HepG2 (cell line): Measurements from ENCODE around the gene MBTPS1. TPM values are rescaled to one million over a fixed set of nuclear protein-coding genes. Genes with fewer than 3 reads are reported as not detected.

ENCODE experiments used
- ATAC-seq: fragments of 200-7000 bp; cut with Tn5 transposase; 3 replicates; pipeline ENCODE4 v1.9.1; 2020; ENCODE audit warnings: mild to moderate bottlenecking, moderate library complexity
- BruUV-seq: library from RNA; stranded (reverse); fragments of 400-500 nt; replicated peaks from 2 replicates; lab custom pipeline; 2021; lab: Mats Ljungman, UMichigan
- CTCF ChIA-PET: fragments of 300-600 bp; formaldehyde crosslinking; extraction: SDS; loops from one replicate; lab custom pipeline; 2021; ENCODE audit warnings: low total read pairs, inconsistent platforms, low intra/inter-chr PET ratio; lab: Yijun Ruan, JAX
- POLR2A ChIA-PET: fragments of 350-600 bp; sonication (Branson Sonifier 250); formaldehyde crosslinking; loops from one replicate; lab custom pipeline; 2020; ENCODE audit warnings: antibody characterized with exemption, inconsistent platforms; lab: Yijun Ruan, JAX
- DNase-seq: peaks from one replicate; pipeline ENCODE4 v3.0.0-alpha.2; 2015; ENCODE audit warnings: low spot score
- FAIRE-seq: peaks from 3 replicates; lab custom pipeline; 2011; peaks lifted over from hg19 to GRCh38; lab: Jason Lieb, UNC
- H2AFZ ChIP-seq: one replicate; pipeline ENCODE4 v1.6.1; 2011; ENCODE audit warnings: low read length, inconsistent platforms
- H3K27ac ChIP-seq: fragments of 300-600 bp; 3 replicates; pipeline ENCODE4 v1.8.0; 2011; ENCODE audit warnings: mixed run types, mild to moderate bottlenecking, mixed read lengths, low read length, inconsistent platforms; ENCODE audit not compliant: insufficient read depth; ENCODE audit errors: extremely low read length
- H3K27me3 ChIP-seq, 2 experiments: fragments of 200-600 bp in 1 of 2; 2 replicates in 1 of 2; 3 replicates in 1 of 2; pipeline versions ENCODE4 v1.6.0 to v1.8.0; 2011; ENCODE audit warnings: low read length in 2 of 2, mild to moderate bottlenecking in 2 of 2, moderate library complexity in 2 of 2, inconsistent platforms in 1 of 2; ENCODE audit not compliant: insufficient read depth in 2 of 2, control insufficient read depth in 1 of 2
- H3K36me3 ChIP-seq, 2 experiments: fragments of 200-600 bp in 1 of 2; replicated peaks in 1 of 2; 2 replicates in 1 of 2; 3 replicates in 1 of 2; pipeline versions ENCODE4 v1.5.1 to v1.8.0; 2011; ENCODE audit warnings: low read length in 2 of 2, inconsistent platforms in 1 of 2; ENCODE audit not compliant: insufficient read depth in 2 of 2, control insufficient read depth in 1 of 2
- H3K4me1 ChIP-seq: 2 replicates; pipeline ENCODE4 v1.5.1; 2012; ENCODE audit warnings: low read length, inconsistent platforms; ENCODE audit not compliant: insufficient read depth
- H3K4me2 ChIP-seq: 2 replicates; pipeline ENCODE4 v1.6.0; 2011; ENCODE audit warnings: low read depth, low read length, inconsistent platforms
- H3K4me3 ChIP-seq, 3 experiments: fragments of 200-600 bp in 1 of 3; sonication (generic), shearing (Covaris generic) in 1 of 3; replicated peaks in 1 of 3; 2 replicates each; pipeline ENCODE4 v1.5.1; 2011 to 2016; ENCODE audit warnings: low read length in 3 of 3, inconsistent platforms in 2 of 3, low read depth in 2 of 3, mild to moderate bottlenecking in 2 of 3, control low read depth in 1 of 3, mixed read lengths in 1 of 3; ENCODE audit not compliant: insufficient read depth in 1 of 3
- H3K79me2 ChIP-seq: one replicate; pipeline ENCODE4 v1.6.1; 2011; ENCODE audit warnings: low read length, inconsistent platforms; ENCODE audit not compliant: insufficient read depth
- H3K9ac ChIP-seq: 2 replicates; pipeline ENCODE4 v1.6.0; 2011; ENCODE audit warnings: mild to moderate bottlenecking, low read depth, low read length, inconsistent platforms; ENCODE audit not compliant: insufficient read depth
- H3K9me3 ChIP-seq: 2 replicates; pipeline ENCODE4 v1.5.1; 2012; ENCODE audit warnings: mild to moderate bottlenecking, low read length
- H4K20me1 ChIP-seq: 2 replicates; pipeline ENCODE4 v1.6.0; 2011; ENCODE audit warnings: inconsistent platforms, mild to moderate bottlenecking, low read length, moderate library complexity; ENCODE audit not compliant: insufficient read depth
- ATF7-NPFF ChIP-seq: sonication (generic); formaldehyde crosslinking; IDR thresholded peaks from 2 replicates; pipeline ENCODE4 v1.8.1; 2023; ENCODE audit warnings: mild to moderate bottlenecking, low read depth, missing genetic modification reagents, moderate library complexity
- CCAR2 ChIP-seq: fragments of 200-400 bp; formaldehyde crosslinking; optimal IDR thresholded peaks from 2 replicates; pipeline ENCODE3; 2018; ENCODE audit warnings: low read depth, mild to moderate bottlenecking, low read length, moderate library complexity
- CREB1 ChIP-seq, 2 experiments: fragments of 450-650 bp in 1 of 2; IDR thresholded peaks; 2 replicates each; pipeline ENCODE4 v1.6.1; 2016 to 2017; ENCODE audit warnings: control low read depth in 1 of 2, mild to moderate bottlenecking in 1 of 2, missing compliant biosample characterization in 1 of 2, missing genetic modification characterization in 1 of 2
- CREM ChIP-seq, 2 experiments: sonication (generic) in 1 of 2; formaldehyde crosslinking in 1 of 2; IDR thresholded peaks; 2 replicates each; pipeline versions ENCODE4 v1.4.0 to v1.6.1; 2016 to 2020; ENCODE audit warnings: antibody characterized with exemption in 1 of 2, mild to moderate bottlenecking in 1 of 2, missing genetic modification reagents in 1 of 2
- EED ChIP-seq: sonication (generic); formaldehyde crosslinking; IDR thresholded peaks from 2 replicates; pipeline ENCODE4 v1.5.0; 2020; ENCODE audit warnings: mild to moderate bottlenecking, missing genetic modification reagents
- HOXA3 ChIP-seq: sonication (generic); formaldehyde crosslinking; IDR thresholded peaks from 2 replicates; pipeline ENCODE4 v1.5.0; 2020; ENCODE audit warnings: missing genetic modification reagents
- HOXD1 ChIP-seq: sonication (generic); formaldehyde crosslinking; IDR thresholded peaks from 2 replicates; pipeline ENCODE4 v1.5.0; 2020; ENCODE audit warnings: missing genetic modification reagents
- NFE2L2 ChIP-seq: fragments of 150-350 bp; IDR thresholded peaks from 2 replicates; pipeline ENCODE4 v1.6.1; 2014; ENCODE audit warnings: low read length
- REL ChIP-seq: sonication (generic); formaldehyde crosslinking; conservative IDR thresholded peaks from 2 replicates; pipeline ENCODE4 v1.8.0; 2022; ENCODE audit warnings: mild to moderate bottlenecking, missing genetic modification reagents, moderate library complexity
- ZFYVE20 ChIP-seq: sonication (generic); formaldehyde crosslinking; IDR thresholded peaks from 2 replicates; pipeline ENCODE4 v1.8.0; 2023; ENCODE audit warnings: low read depth, mild to moderate bottlenecking, moderate library complexity, missing genetic modification reagents, borderline replicate concordance
- ZNF234 ChIP-seq: sonication (generic); formaldehyde crosslinking; conservative IDR thresholded peaks from 2 replicates; pipeline ENCODE4 v1.5.1; 2020; ENCODE audit warnings: mild to moderate bottlenecking, missing genetic modification reagents
- ZNF543 ChIP-seq: sonication (generic); formaldehyde crosslinking; IDR thresholded peaks from 2 replicates; pipeline ENCODE4 v1.4.0; 2020; ENCODE audit warnings: mild to moderate bottlenecking, missing genetic modification reagents
- ZNF570 ChIP-seq: sonication (generic); formaldehyde crosslinking; IDR thresholded peaks from 2 replicates; pipeline ENCODE4 v1.4.0; 2020; ENCODE audit warnings: mild to moderate bottlenecking, missing genetic modification reagents, borderline replicate concordance
- WGBS: methylation state at CpG from one replicate; pipeline ENCODE4 v1.1.6; 2017; ENCODE audit warnings: low lambda C conversion rate; 5-methylcytosine and 5-hydroxymethylcytosine counted together
- in situ Hi-C: cut with HindIII; loops from 2 replicates; pipeline ENCODE4 v1.10.0; 2017; ENCODE audit warnings: low pct_unique_long_range_greater_than_20kb; ENCODE audit not compliant: extremely low pct_ligation_motif_present
- intact Hi-C: fragments of 100-400 bp; cut with micrococcal nuclease; formaldehyde crosslinking; loops from one replicate; pipeline ENCODE4 v1.10.0; 2022; ENCODE audit not compliant: unreplicated experiment
- polyA plus RNA-seq, 8 experiments: library from polyadenylated mRNA; depleted of rRNA in 3 of 8; stranded (reverse) in 7 of 8; unstranded in 1 of 8; fragments of >200 nt; fragmentation: Illumina TruSeq in 4 of 8; extraction: Trizol in 4 of 8; gene quantifications; 2 replicates each; pipeline versions ENCODE4 v1.2.1 to v1.2.3, GENCODE V29; 2011 to 2016; ENCODE audit warnings: low read depth in 4 of 8, missing spikeins in 1 of 8, mixed read lengths in 1 of 8; ENCODE audit not compliant: insufficient read depth in 1 of 8
- total RNA-seq, 5 experiments: library from RNA; depleted of rRNA; stranded (reverse); fragments of >200 nt; fragmentation: Illumina TruSeq; extraction: Trizol; gene quantifications; 2 replicates each; pipeline ENCODE4 v1.2.3, GENCODE V29; 2016; ENCODE audit warnings: low read depth in 1 of 5

The MBTPS1 gene
- total and polyA plus RNA-seq, 2 of the 13 experiments (the other 11 are each of a cell fraction or from before 2014, with no cell fraction given): 56.7 to 91.3 TPM

DNA sequence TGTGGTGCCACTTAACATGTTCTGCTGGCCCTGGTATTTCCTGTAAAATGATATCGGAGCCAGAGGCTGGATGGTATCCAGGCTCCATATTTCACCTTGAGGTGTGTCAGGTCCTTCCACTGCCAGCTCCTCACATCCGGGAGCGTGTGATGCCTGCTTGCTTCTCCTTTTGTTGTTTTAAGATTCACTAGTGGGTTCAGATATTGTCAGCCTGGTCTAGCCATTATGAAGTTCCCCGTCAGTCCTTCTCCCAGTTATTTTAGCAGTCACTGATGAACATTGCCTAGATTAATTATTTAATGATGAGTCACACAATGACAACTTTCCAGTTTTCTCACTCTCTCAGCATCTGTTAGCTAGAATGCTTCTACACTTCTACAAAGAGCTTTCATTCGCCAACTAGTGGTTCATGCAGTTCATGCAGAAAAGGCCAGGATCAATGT is 39.6 kb upstream of the MBTPS1 start:
- H3K4me3 ChIP-seq: no peak overlapping the region
- in situ Hi-C loops (no loop called here), intact Hi-C loops (no loop called here)
- no peak overlapping the region for H3K4me2 ChIP-seq
- H3K27ac ChIP-seq: no peak overlapping the region
- CTCF ChIA-PET: no interaction called here
- peaks cover 2 to 54% of the 10 kb centered on the region in 2 experiments for H3K27me3 ChIP-seq
- POLR2A ChIA-PET: interaction anchor here (1.0 kb wide), 2 partner anchors 17 to 19 kb away, joined by 3 to 4 read pairs; no protein-coding TSS in a partner anchor
- H3K9ac ChIP-seq: no peak overlapping the region
- ATAC-seq: peak; percentile 55; the same call in 2 of the 3 replicates
- H3K9me3 ChIP-seq: no peaks in the 10 kb centered on the region
- no peaks in the 10 kb centered on the region for H3K36me3 ChIP-seq
- H3K4me1 ChIP-seq: peaks cover 6% of the 10 kb centered on the region; the same call in 1 of the 2 replicates
- no peak overlapping the region for H2AFZ ChIP-seq
- peak; percentile 46 for FAIRE-seq
- 49% methylated on average over 5 of the region's 5 CpGs for WGBS
- TF ChIP-seq ZFYVE20 (CRISPR knock-in tag) (no peak), HOXD1 (CRISPR knock-in tag) (no peak), ZNF570 (CRISPR knock-in tag) (no peak), NFE2L2 (peak; percentile 37; the same call in 1 of the 2 replicates), ZNF543 (no peak), CCAR2 (no peak), ZNF234 (CRISPR knock-in tag) (no peak), HOXA3 (no peak), CREB1 (IDR thresholded peaks at IDR 0.05) (peak; percentile 24; the same call in 1 of the 2 replicates), CREB1 (CRISPR knock-in tag; IDR thresholded peaks at IDR 0.05) (no peak), REL (CRISPR knock-in tag) (no peak), CREM (IDR thresholded peaks at IDR 0.05) (no peak), CREM (CRISPR knock-in tag; IDR thresholded peaks at IDR 0.05) (no peak), ATF7-NPFF (no peak), EED (CRISPR knock-in tag) (no peak)
- BruUV-seq: no TSS peak
- no peaks in the 10 kb centered on the region for H3K79me2 ChIP-seq
- no peak for DNase-seq
- H4K20me1 ChIP-seq: no peaks in the 10 kb centered on the region; the same call in 1 of the 2 replicates
